ENCODE results near the gene ZSCAN12.

DNA sequence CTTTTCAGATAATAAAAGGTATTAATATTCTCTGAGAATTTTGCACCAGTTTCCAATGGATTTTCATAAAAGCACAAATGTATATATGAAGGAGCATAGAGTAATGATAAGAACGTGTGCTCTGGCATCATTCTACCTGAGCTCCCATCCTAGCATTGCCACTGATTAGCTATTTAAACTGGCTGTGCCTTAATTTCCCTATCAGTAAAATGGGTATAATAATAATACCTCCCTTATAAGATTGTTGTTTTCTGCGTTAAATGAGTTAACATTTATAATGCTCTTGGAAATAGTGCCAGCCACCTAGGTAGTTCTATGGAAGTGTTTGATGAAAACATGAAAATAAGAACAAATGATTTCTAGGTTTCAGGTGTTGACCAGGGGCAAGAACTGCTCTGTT, 38.6 kb downstream of the ZSCAN12 start:
- TF ChIP-seq, protein P1, sequence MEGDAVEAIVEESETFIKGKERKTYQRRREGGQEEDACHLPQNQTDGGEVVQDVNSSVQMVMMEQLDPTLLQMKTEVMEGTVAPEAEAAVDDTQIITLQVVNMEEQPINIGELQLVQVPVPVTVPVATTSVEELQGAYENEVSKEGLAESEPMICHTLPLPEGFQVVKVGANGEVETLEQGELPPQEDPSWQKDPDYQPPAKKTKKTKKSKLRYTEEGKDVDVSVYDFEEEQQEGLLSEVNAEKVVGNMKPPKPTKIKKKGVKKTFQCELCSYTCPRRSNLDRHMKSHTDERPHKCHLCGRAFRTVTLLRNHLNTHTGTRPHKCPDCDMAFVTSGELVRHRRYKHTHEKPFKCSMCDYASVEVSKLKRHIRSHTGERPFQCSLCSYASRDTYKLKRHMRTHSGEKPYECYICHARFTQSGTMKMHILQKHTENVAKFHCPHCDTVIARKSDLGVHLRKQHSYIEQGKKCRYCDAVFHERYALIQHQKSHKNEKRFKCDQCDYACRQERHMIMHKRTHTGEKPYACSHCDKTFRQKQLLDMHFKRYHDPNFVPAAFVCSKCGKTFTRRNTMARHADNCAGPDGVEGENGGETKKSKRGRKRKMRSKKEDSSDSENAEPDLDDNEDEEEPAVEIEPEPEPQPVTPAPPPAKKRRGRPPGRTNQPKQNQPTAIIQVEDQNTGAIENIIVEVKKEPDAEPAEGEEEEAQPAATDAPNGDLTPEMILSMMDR (conservative IDR thresholded peaks at IDR 0.05 in 1 of 2, IDR thresholded peaks at IDR 0.05 in 1 of 2; ENCODE audit: extremely low read depth in 1 of 2, insufficient read depth in 1 of 2, low read depth in 1 of 2, low read length in 2 of 2) = no peak
- no peak for TF ChIP-seq EZH2 (IDR thresholded peaks at IDR 0.05; ENCODE audit: borderline replicate concordance, low read length)
